ENCODE data around the gene MICAL3.

Gene MICAL3

GRCh38 chr22:17860220-17860965 is 164.0 kb downstream of the MICAL3 start:
- no peaks in the 10 kb centered on the region for H3K9me3 ChIP-seq (replicated peaks; ENCODE audit: insufficient read depth, low read length)
- H3F3A ChIP-seq (ENCODE audit: insufficient read depth, low read length) = peaks cover 18% of the 10 kb centered on the region
- no peak for TF ChIP-seq EZH2phosphoT487 (IDR thresholded peaks at IDR 0.05; ENCODE audit: low read length)
- DNase-seq = no peak
- no peaks in the 10 kb centered on the region for H3K27me3 ChIP-seq (replicated peaks; ENCODE audit: insufficient read depth, low read length)
- H4K20me1 ChIP-seq (ENCODE audit: insufficient read depth, low read length) = no peaks in the 10 kb centered on the region
- H3K27ac ChIP-seq (ENCODE audit: low read length) = no peak overlapping the region
- peaks cover 26% of the 10 kb centered on the region for H3K4me1 ChIP-seq (ENCODE audit: low read length)
- no peak overlapping the region for H3K4me2 ChIP-seq (ENCODE audit: low read depth, low read length)
- H3K4me3 ChIP-seq (ENCODE audit: low read length) = no peak overlapping the region
- no peaks in the 10 kb centered on the region for H3K9me2 ChIP-seq (replicated peaks; ENCODE audit: insufficient read depth, low read length)
- no peak overlapping the region for H2AFZ ChIP-seq (ENCODE audit: low read length)
- H3K79me2 ChIP-seq (ENCODE audit: low read length) = no peaks in the 10 kb centered on the region
- no peak overlapping the region for H3K9ac ChIP-seq (ENCODE audit: low read length)
- no peaks in the 10 kb centered on the region for H3K36me3 ChIP-seq (replicated peaks; ENCODE audit: insufficient read depth, low read length)

GRCh38 chr22:17858033-17858432 is 166.3 kb downstream of the MICAL3 start:
- H3F3A ChIP-seq (ENCODE audit: insufficient read depth, low read length) = peaks cover 7% of the 10 kb centered on the region
- no peaks in the 10 kb centered on the region for H3K9me3 ChIP-seq (replicated peaks; ENCODE audit: insufficient read depth, low read length)
- H3K4me1 ChIP-seq (ENCODE audit: low read length) = peaks cover 13% of the 10 kb centered on the region
- H3K27ac ChIP-seq (ENCODE audit: low read length) = no peak overlapping the region
- H3K4me2 ChIP-seq (ENCODE audit: low read depth, low read length) = no peak overlapping the region
- H2AFZ ChIP-seq (ENCODE audit: low read length) = no peak overlapping the region
- H3K36me3 ChIP-seq (replicated peaks; ENCODE audit: insufficient read depth, low read length) = no peaks in the 10 kb centered on the region
- no peak for DNase-seq
- H4K20me1 ChIP-seq (ENCODE audit: insufficient read depth, low read length) = no peaks in the 10 kb centered on the region
- no peak overlapping the region for H3K9ac ChIP-seq (ENCODE audit: low read length)
- H3K27me3 ChIP-seq (replicated peaks; ENCODE audit: insufficient read depth, low read length) = no peaks in the 10 kb centered on the region
- H3K4me3 ChIP-seq (ENCODE audit: low read length) = no peak overlapping the region
- no peaks in the 10 kb centered on the region for H3K79me2 ChIP-seq (ENCODE audit: low read length)
- H3K9me2 ChIP-seq (replicated peaks; ENCODE audit: insufficient read depth, low read length) = no peaks in the 10 kb centered on the region
- TF ChIP-seq EZH2phosphoT487 (IDR thresholded peaks at IDR 0.05; ENCODE audit: low read length) = no peak
- TF ChIP-seq CTCF (IDR thresholded peaks at IDR 0.05; ENCODE audit: low read length) = no peak
- no peak for TF ChIP-seq EZH2 (optimal IDR thresholded peaks at IDR 0.05; ENCODE audit: low read depth, low read length)

GRCh38 chr22:17855572-17856290 is 168.6 kb downstream of the MICAL3 start:
- Histone ChIP-seq H3K27ac (ENCODE audit: low read length) (no peak overlapping the region), H3K9ac (ENCODE audit: low read length) (no peak overlapping the region), H3K9me3 (replicated peaks; ENCODE audit: insufficient read depth, low read length) (no peaks in the 10 kb centered on the region), H3K36me3 (replicated peaks; ENCODE audit: insufficient read depth, low read length) (no peaks in the 10 kb centered on the region), H3K4me2 (ENCODE audit: low read depth, low read length) (no peak overlapping the region), H3K9me2 (replicated peaks; ENCODE audit: insufficient read depth, low read length) (no peaks in the 10 kb centered on the region), H2AFZ (ENCODE audit: low read length) (no peak overlapping the region), H3K27me3 (replicated peaks; ENCODE audit: insufficient read depth, low read length) (no peaks in the 10 kb centered on the region), H3K4me3 (ENCODE audit: low read length) (no peak overlapping the region), H3K79me2 (ENCODE audit: low read length) (no peaks in the 10 kb centered on the region), H3F3A (ENCODE audit: insufficient read depth, low read length) (no peaks in the 10 kb centered on the region), H4K20me1 (ENCODE audit: insufficient read depth, low read length) (no peaks in the 10 kb centered on the region), H3K4me1 (ENCODE audit: low read length) (no peaks in the 10 kb centered on the region)
- DNase-seq = no peak
- no peak for TF ChIP-seq EZH2phosphoT487 (IDR thresholded peaks at IDR 0.05; ENCODE audit: low read length)
- TF ChIP-seq CTCF (IDR thresholded peaks at IDR 0.05; ENCODE audit: low read length) = no peak
- TF ChIP-seq EZH2 (optimal IDR thresholded peaks at IDR 0.05; ENCODE audit: low read depth, low read length) = no peak

GRCh38 chr22:17853073-17853472 is 171.3 kb downstream of the MICAL3 start:
- no peak overlapping the region for H3K4me3 ChIP-seq (ENCODE audit: low read length)
- TF ChIP-seq CTCF (IDR thresholded peaks at IDR 0.05; ENCODE audit: low read length) = no peak
- no peak for TF ChIP-seq EZH2 (optimal IDR thresholded peaks at IDR 0.05; ENCODE audit: low read depth, low read length)
- no peak for TF ChIP-seq EZH2phosphoT487 (IDR thresholded peaks at IDR 0.05; ENCODE audit: low read length)
- H3K36me3 ChIP-seq (replicated peaks; ENCODE audit: insufficient read depth, low read length) = no peaks in the 10 kb centered on the region
- no peaks in the 10 kb centered on the region for H3K9me3 ChIP-seq (replicated peaks; ENCODE audit: insufficient read depth, low read length)
- H3K9ac ChIP-seq (ENCODE audit: low read length) = no peak overlapping the region
- H3K27ac ChIP-seq (ENCODE audit: low read length) = no peak overlapping the region
- H2AFZ ChIP-seq (ENCODE audit: low read length) = no peak overlapping the region
- H3K79me2 ChIP-seq (ENCODE audit: low read length) = no peaks in the 10 kb centered on the region
- no peaks in the 10 kb centered on the region for H3K27me3 ChIP-seq (replicated peaks; ENCODE audit: insufficient read depth, low read length)
- H3K4me1 ChIP-seq (ENCODE audit: low read length) = no peaks in the 10 kb centered on the region
- no peak overlapping the region for H3K4me2 ChIP-seq (ENCODE audit: low read depth, low read length)
- H4K20me1 ChIP-seq (ENCODE audit: insufficient read depth, low read length) = no peaks in the 10 kb centered on the region
- H3K9me2 ChIP-seq (replicated peaks; ENCODE audit: insufficient read depth, low read length) = no peaks in the 10 kb centered on the region
- no peak for DNase-seq
- no peaks in the 10 kb centered on the region for H3F3A ChIP-seq (ENCODE audit: insufficient read depth, low read length)

Measured in MM.1S (cell line).